ENCODE results near the gene SLC18A2.

Gene SLC18A2

GRCh38 chr10:117254774-117255735 is 14.1 kb downstream of the SLC18A2 start:
- TF ChIP-seq CTCF (IDR thresholded peaks at IDR 0.05; ENCODE audit: low read depth, low read length): no peak
- DNase-seq (ENCODE audit: low read depth in 2 of 2): no peak
- H3K4me3 ChIP-seq (replicated peaks in 1 of 2; ENCODE audit: low read depth in 2 of 2, low read length in 2 of 2): no peak overlapping the region

GRCh38 chr10:117255835-117256460 is 15.0 kb downstream of the SLC18A2 start:
- no peak for TF ChIP-seq CTCF (IDR thresholded peaks at IDR 0.05; ENCODE audit: low read depth, low read length)
- no peak overlapping the region for H3K4me3 ChIP-seq (replicated peaks in 1 of 2; ENCODE audit: low read depth in 2 of 2, low read length in 2 of 2)

GRCh38 chr10:117256910-117257309 is 16.0 kb downstream of the SLC18A2 start:
- no peak for TF ChIP-seq CTCF (IDR thresholded peaks at IDR 0.05; ENCODE audit: low read depth, low read length)
- DNase-seq (ENCODE audit: low read depth in 2 of 2): no peak
- H3K4me3 ChIP-seq (replicated peaks in 1 of 2; ENCODE audit: low read depth in 2 of 2, low read length in 2 of 2): no peak overlapping the region

More at GRCh38 chr10:117255835-117256460, 15.0 kb downstream of the SLC18A2 start:
- DNase-seq (ENCODE audit: low read depth in 2 of 2): no peak

GRCh38 chr10:117257721-117258120 is 16.8 kb downstream of the SLC18A2 start:
- TF ChIP-seq CTCF (IDR thresholded peaks at IDR 0.05; ENCODE audit: low read depth, low read length): no peak
- DNase-seq (ENCODE audit: low read depth in 2 of 2): no peak
- H3K4me3 ChIP-seq (replicated peaks in 1 of 2; ENCODE audit: low read depth in 2 of 2, low read length in 2 of 2): no peak overlapping the region

- TF ChIP-seq CTCF (IDR thresholded peaks at IDR 0.05; ENCODE audit: low read depth, low read length): no peak
- DNase-seq (ENCODE audit: low read depth in 2 of 2): no peak
- H3K4me3 ChIP-seq (replicated peaks in 1 of 2; ENCODE audit: low read depth in 2 of 2, low read length in 2 of 2): no peak overlapping the region
Measured at GRCh38 chr10:117259279-117259678, 18.4 kb downstream of the SLC18A2 start.

- TF ChIP-seq CTCF (IDR thresholded peaks at IDR 0.05; ENCODE audit: low read depth, low read length): no peak
- no peak overlapping the region for H3K4me3 ChIP-seq (replicated peaks in 1 of 2; ENCODE audit: low read depth in 2 of 2, low read length in 2 of 2)
- DNase-seq (ENCODE audit: low read depth in 2 of 2): no peak
Measured at GRCh38 chr10:117260084-117260483, 19.2 kb downstream of the SLC18A2 start.

All from cardiac fibroblast (primary cell).